HG02943 (cell line): Measurements from ENCODE around the gene PSMA7.

Experiments
- ATAC-seq: cut with Tn5 transposase; IDR thresholded peaks from one replicate; pipeline ENCODE4 v1.9.1; 2021; ENCODE audit warnings: mild to moderate bottlenecking, low read depth, moderate library complexity; ENCODE audit not compliant: unreplicated experiment

Gene PSMA7

GRCh38 chr20:62174021-62174804, 31.0 kb upstream of the PSMA7 start:
- ATAC-seq: no peak

DNA sequence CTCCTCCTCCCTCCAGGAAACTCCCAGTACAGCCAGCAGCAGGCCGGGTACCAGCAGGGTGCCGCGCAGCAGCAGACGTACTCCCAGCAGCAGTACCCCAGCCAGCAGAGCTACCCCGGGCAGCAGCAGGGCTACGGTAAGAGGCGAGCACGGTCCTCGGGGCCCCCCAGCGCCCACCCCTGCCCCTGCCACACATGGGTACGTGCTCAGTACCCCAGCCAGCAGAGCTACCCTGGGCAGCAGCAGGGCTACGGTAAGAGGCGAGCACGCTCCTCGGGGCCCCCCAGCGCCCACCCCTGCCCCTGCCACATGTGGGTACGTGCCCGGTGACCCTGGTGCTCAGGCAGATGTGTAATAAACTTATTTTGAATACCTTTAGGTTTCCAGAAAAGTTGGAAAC, 29.5 kb upstream of the PSMA7 start:
- ATAC-seq: no peak

GRCh38 chr20:62171245-62171644, 28.1 kb upstream of the PSMA7 start:
- no peak for ATAC-seq

DNA sequence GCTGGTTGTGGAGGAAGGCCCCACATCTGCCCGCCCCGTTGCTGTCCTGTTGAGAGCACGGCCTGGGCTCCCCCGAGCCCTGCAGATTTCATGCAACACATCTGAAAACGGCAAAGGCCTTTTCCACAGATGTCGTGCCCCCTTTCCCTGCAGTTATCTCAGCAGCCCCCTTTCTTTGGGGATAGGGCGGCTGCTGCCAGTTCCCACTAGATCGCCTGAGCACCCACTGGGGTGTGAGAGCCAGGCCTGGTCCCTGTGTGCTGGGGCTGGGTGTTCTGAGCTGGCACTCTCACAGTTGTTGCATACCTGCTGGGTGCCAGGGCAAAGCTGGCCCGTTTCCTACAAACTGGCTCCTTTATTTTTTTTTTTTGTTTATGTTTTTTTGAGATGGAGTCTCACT, 27.3 kb upstream of the PSMA7 start:
- no peak for ATAC-seq

DNA sequence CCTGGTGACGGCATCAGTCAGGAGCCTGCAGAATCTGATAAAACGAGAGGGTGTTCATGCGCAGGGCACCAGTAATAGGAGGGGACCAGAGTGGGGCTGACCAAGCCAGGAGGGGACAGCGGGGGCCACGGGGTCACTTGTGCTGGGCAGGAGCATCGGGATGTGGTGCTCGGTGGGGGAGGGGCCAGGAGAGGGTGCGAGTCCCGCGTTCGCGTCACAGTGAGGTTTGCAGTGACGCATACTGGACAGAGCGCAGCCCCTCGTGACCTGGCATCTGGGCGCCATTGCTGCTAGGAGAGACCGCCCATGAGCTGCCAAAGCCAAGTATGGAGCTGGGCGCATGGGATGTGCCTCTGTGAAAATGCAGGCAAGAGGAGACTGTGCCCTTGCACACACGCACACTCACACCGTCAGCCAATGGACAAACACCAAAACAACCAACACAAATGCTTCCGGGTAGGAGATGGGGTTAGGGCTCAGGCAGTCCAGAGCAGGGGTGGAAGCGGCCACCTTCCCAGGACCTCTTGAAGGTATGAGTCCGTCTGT, 25.8 kb upstream of the PSMA7 start:
- ATAC-seq: no peak

DNA sequence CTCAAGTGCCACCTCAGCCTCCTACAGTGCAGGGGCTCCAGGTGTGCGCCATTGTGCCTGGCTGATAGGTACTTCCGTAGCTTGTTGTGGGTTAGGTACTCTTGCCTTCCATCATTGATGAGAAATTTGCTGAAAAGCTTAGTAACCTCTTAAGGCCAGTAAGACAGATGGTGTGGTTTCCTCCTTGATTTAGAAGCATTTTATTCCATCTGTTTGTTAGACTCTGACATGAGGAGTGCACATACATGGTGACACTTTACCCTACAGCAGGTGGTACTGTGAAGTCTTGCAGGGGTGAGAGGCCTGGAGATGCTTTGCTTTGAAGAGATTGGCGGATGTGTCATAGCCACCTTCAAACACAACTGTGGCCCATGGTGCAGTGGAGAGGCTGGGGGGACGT, 24.9 kb upstream of the PSMA7 start:
- no peak for ATAC-seq

- ATAC-seq: no peak
Observed at GRCh38 chr20:62167474-62167873, 24.3 kb upstream of the PSMA7 start.

GRCh38 chr20:62165762-62166399, 22.7 kb upstream of the PSMA7 start:
- ATAC-seq: no peak

DNA sequence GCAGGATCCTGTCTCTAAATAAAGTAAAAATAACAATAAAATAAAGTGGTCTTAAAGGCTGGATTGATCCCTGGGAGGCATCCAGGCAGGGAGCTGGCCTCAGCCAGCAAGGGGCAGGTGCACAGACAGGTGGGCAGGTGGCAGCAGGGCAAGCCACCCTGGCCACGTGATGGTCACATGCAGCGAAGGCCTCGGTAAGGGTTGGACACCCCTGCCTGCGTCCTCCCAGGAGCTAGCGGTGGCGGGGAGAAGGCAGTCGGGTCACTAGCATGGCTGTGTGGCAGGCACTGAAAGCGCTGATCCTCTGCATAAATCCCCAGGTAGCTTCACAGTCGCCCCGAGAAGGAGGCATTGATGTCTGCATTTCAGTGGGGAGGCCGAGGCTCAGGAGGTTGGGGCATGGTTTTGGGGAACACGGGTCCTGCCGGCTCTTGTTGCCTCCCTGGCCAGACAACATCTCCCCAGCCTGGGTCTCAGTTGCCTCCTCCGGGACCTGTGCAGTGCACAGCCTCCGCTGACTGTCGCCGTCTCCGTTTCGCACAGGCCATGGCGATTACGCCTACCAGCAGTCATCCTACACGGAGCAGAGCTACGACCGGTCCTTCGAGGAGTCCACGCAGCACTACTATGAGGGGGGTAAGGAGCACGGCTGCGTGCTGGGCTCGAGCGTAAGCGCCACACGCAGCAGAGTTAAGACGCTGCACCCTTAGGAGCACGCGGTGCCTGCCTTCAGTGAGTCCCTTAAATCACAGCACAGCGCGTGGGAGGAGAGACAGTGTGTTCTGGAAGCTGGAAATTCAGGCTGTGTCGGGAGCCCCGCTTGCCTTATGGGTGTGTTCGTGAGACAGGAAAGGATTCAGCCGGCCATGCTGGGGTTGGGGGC, 21.9 kb upstream of the PSMA7 start:
- no peak for ATAC-seq

- ATAC-seq: no peak
Observed at GRCh38 chr20:62163986-62164762, 21.0 kb upstream of the PSMA7 start.

GRCh38 chr20:62163485-62163865, 20.3 kb upstream of the PSMA7 start:
- no peak for ATAC-seq

GRCh38 chr20:62162765-62163484, 19.7 kb upstream of the PSMA7 start:
- no peak for ATAC-seq

DNA sequence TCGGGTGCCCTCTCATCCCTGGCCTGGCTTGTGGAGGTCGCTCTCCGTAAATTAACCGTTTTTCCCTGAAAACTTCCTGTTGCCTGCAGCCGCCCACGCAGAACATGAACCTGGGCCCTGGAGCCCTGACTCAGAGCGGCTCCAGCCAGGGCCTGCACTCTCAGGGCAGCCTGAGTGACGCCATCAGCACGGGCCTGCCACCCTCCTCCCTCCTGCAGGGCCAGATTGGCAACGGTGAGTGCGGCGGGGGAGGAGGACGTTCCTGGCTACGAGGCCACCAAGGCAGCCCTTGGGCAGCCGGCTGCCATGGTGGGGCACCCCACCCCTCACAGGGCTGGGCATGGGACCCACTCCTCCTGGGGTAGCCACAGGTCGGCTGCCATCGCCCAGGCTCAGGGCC, 18.2 kb upstream of the PSMA7 start:
- no peak for ATAC-seq

DNA sequence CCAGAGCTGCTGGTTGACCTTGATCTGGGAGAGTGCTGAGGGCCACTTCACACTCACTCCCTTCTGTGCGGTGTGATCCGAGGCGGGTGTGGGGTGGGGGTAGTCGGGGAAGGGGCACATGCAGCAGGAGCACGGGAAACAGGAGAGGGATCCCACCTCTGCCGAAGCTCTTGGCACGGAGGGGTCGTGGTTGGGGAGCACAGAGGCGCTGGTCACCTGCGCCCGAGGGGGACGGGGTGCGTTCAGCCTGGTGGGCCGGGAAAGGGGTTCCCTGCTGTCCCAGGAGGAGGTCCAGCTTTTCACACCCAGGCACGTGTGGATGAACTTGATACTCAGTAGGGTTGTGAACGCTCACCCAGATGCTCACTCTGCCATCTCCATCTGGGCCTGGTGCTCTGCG, 17.7 kb upstream of the PSMA7 start:
- ATAC-seq: no peak

- no peak for ATAC-seq
Observed at GRCh38 chr20:62160253-62160652, 17.1 kb upstream of the PSMA7 start.

GRCh38 chr20:62159839-62160238, 16.6 kb upstream of the PSMA7 start:
- ATAC-seq: no peak

GRCh38 chr20:62159052-62159451, 15.9 kb upstream of the PSMA7 start:
- no peak for ATAC-seq

- ATAC-seq: no peak
Observed at GRCh38 chr20:62158541-62158940, 15.3 kb upstream of the PSMA7 start.

DNA sequence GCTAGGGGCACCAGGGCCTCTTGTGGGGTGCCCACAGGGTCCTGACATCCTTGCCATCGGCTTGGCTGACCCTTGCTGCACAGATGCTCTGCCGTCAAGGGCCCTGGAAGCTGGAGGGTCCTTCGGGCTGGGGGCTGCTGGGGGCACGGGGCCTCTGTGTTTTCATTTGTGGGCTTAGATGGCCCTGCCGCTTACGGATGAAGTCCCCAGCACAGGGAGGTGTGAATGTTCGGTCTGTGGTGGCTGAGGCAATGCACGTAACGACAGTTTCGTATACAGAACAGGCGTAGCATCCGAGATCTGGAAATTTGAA, 14.8 kb upstream of the PSMA7 start:
- no peak for ATAC-seq
